Measurements from ENCODE around the gene POM121.
"Not testable (repeated sequence)": the region's sequence is repeated elsewhere in the genome, so short reads cannot be mapped to it uniquely, and the experiment has no call there.

- TF ChIP-seq EP300 (IDR thresholded peaks at IDR 0.05; ENCODE audit: borderline replicate concordance in 1 of 2, control insufficient read depth in 1 of 2, low read depth in 2 of 2, low read length in 2 of 2); EZH2 (IDR thresholded peaks at IDR 0.05; ENCODE audit: borderline replicate concordance, control insufficient read depth, low read depth, low read length); ZNF592 (IDR thresholded peaks at IDR 0.05); POLR2A (IDR thresholded peaks at IDR 0.05; ENCODE audit: low read depth, low read length); CTCF (IDR thresholded peaks at IDR 0.05 in 2 of 3, conservative IDR thresholded peaks at IDR 0.05 in 1 of 3; ENCODE audit: control insufficient read depth in 2 of 3, extremely low read depth in 1 of 3, insufficient read depth in 1 of 3, low read depth in 3 of 3, low read length in 3 of 3); TARDBP (IDR thresholded peaks at IDR 0.05; ENCODE audit: borderline replicate concordance); CEBPB (IDR thresholded peaks at IDR 0.05; ENCODE audit: borderline replicate concordance in 1 of 2, low read depth in 2 of 2, low read length in 2 of 2); ZBTB40 (IDR thresholded peaks at IDR 0.05; ENCODE audit: borderline replicate concordance); ZBTB33 (IDR thresholded peaks at IDR 0.05): not testable (repeated sequence)
These were observed 11.1 kb upstream of the POM121 start for GRCh38 chr7:72913750-72914149.

Measured in GM12878 (cell line).